Femur (tissue), 1 donor: ENCODE measurements around the gene PTGDS.
A peak's percentile ranks its signal among the peaks of the same experiment; 100 is the strongest.

Experiments
- DNase-seq: peaks from one replicate; pipeline ENCODE4 v3.0.0-alpha.2; 2017

PTGDS gene

GRCh38 chr9:136946228-136947027 is 30.9 kb upstream of the PTGDS start:
- DNase-seq, result no peak

- peak; percentile 25 for DNase-seq
These were observed 30.0 kb upstream of the PTGDS start for GRCh38 chr9:136947028-136947891.

DNA sequence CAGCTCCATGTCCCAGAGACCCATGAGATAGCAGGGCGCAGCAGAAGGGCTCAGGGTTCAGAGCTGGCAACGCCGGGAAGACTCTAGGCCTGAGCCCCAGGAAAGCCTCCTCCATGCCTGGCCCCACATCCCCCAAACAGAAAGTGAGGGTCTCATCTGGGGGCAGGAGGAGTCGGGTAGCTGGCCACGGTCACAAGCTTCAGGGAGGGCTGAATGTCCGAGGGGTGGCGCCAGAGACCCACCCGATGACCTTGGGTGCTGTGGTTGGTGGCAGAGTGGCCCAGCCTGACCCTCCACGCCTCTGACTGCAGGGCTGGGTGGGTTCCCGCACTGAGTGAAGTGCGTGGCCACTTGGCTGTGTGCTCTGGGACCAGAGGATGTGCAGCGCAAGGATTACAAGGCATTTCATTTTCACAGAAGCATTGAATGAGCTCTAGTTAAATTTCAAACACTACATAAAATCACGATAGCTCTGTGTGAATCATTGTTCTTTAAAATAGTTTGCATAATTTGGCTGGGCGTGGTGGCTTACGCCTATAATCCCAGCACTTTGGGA is 29.3 kb upstream of the PTGDS start:
- DNase-seq, result peak; percentile 71

GRCh38 chr9:136949239-136949816 is 28.0 kb upstream of the PTGDS start:
- peak; percentile 21 for DNase-seq

GRCh38 chr9:136949817-136950655 is 27.3 kb upstream of the PTGDS start:
- DNase-seq, result peak; percentile 93

- no peak for DNase-seq
These were observed 26.5 kb upstream of the PTGDS start for GRCh38 chr9:136950656-136951276.

DNA sequence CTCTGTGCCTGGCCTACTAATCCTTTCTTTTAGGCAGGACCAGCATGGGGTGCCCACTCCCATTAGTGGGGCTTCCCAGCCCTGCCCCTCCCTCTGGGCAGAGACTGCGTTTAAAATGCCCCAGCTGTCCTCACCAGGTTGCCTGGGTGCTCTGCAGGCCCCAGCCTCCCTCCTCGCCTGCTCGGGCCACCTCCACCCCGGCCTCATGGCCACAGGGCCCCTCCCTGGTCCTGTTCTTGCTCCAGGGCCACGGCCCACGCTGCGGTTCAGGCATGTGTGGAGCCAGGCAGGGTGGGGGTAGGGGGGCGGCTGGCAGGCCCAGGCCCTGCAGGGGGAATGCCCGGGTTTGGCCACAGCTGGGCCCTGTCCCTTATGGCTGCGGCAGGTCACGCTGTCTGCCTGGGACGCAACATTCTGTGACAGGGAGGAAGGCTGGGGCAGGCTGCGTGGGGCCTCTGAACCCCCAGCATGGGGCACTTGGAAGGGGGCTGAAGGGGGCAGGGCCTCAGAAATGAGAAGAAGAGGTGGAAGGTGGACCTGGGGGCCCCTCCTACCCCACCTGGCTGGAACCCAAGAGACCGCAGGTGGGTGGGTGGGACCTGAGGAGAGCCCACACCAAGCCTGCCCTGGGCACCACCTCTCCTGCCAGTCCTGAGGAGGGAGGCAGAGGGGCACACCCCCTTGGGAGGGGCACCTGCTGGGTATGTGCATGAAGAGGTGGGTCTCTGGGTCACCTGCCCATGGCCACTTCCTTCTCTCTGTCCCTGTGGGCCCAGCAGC is 25.6 kb upstream of the PTGDS start, which contains the start of gene LCN12:
Gene LCN12 (plus strand): TSS at position 733 of the 780 bp plus-strand sequence. CDS start 55 bp downstream, outside the sequence.
- peak; percentile 25 for DNase-seq

DNA sequence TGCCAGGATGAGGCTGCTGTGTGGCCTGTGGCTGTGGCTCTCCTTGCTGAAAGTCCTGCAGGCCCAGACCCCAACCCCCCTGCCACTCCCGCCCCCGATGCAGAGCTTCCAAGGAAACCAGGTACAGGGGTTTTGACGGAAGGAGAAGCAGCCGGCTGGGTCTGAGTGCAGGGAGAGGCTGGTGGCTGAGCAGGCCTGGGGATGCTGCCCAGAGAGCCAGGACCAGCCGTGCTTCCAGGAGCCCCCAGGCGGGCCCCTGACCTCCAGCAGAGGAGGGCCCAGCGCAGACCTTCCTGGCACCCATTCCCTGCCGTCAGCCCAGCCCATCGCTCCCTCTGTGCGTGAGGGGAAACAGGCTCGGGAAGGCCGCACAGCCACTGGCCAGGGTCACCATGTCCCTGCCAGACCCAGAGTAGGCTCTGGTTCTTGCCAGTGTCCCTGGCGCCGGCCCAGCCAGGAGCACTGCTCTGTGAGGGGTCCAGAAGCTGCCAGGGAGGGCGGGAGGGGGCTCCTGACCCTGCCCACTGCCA is 24.9 kb upstream of the PTGDS start:
- peak; percentile 18 for DNase-seq

- DNase-seq, result peak; percentile 13
These were observed 24.2 kb upstream of the PTGDS start for GRCh38 chr9:136952876-136953770.

- DNase-seq, result peak; percentile 17
These were observed 23.5 kb upstream of the PTGDS start for GRCh38 chr9:136953771-136954269.

DNA sequence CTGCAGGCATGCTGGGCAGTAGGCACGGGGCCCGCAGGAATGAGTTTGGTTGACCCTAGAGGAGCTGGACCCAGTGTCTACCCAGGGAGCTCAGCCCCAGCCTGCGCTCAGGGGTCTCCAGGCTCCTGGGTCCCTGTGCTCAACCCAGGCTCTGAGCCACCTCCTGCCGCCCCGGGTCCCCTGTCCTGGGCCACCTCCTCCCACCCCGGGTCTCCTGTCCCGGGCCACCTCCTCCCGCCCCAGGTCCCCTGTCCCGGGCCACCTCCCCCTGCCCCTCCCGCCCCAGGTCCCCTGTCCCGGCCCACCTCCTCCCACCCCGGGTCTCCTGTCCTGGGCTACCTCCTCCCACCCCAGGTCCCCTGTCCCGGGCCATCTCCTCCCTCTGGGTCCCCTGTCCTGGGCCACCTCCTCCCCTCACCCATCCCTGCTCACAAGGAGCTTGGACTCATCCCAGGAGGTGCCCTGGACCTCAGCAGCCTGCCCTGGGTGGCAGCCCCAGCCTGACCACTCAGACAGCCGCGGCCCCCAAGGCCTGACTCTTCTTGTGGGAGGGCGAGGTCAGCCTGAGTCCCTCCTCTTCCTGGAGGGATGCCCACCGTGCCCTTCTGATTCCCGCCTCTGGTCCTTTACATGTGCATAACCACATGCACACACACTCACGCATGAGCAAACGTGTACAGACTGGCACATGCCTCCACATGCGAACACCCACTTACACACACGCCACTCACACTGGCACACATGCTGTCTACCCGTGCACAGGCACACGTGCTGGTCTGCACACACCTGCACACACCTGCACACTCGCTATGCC is 22.8 kb upstream of the PTGDS start:
- peak; percentile 16 for DNase-seq

GRCh38 chr9:136955202-136955942 is 21.9 kb upstream of the PTGDS start:
- DNase-seq, result no peak

DNA sequence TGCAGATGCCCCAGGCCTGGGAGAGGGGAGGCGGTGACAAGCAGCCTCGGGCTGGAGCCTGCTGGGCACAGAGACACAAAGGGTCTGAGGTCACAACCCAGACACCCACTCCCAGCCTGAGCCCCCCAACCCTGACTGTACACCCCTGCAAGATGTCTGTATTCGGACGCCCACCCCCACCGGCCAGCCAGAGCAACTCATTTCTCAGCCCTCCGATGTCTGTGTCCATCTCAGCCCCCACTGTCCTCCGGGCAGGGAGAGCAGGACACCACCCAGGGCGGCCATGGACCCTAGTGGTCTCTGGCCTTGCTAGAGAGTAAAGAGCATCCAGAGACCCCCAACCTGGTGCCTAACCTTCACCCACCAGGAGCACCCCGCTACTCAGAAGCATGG is 21.4 kb upstream of the PTGDS start:
- DNase-seq, result no peak

- DNase-seq, result no peak
These were observed 20.7 kb upstream of the PTGDS start for GRCh38 chr9:136956604-136957003.

GRCh38 chr9:136957461-136957860 is 19.8 kb upstream of the PTGDS start:
- no peak for DNase-seq

DNA sequence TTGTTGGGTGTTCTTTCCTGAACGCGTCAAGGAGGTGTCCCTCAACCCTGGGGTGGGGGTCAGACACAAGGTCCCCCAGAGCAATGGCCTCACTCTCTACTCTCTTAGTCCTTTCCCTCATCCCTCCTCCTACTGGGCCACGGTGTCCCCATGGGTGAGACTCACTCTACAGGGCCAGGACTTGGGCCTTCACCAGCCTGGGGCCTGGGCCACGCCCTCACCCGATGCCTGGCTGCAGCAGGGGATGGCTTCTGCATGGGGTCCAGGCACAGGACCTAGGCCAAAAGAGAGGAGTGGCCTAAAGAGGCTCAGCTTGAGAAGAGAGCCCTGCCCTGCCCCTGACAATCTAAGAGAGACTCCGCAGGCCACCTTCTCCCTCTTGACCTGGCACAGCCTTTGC is 19.4 kb upstream of the PTGDS start:
- no peak for DNase-seq

DNA sequence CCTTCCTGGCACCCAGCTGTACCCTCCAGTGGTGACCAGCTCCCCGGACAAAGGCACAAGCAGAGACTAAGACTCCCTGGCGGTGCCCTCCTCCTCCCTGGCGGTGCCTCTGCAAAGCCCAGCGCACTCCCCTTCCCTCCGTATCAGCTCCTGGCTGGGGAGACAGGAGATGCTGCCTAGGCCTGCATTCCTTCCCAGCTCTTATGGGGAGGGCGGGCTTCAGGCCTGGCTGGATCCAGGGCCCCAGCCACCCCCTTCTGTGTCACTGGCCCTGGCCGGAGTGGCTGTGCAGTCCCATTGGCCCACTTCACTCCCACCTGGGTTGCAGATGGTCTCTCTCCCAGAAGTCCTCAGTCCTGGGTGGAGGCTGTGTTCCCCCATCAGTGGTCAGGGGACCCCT is 18.8 kb upstream of the PTGDS start:
- DNase-seq, result no peak
